Measurements from ENCODE around the gene FHIT.
"Not testable (repeated sequence)": the region's sequence is repeated elsewhere in the genome, so short reads cannot be mapped to it uniquely, and the experiment has no call there.

FHIT gene

DNA sequence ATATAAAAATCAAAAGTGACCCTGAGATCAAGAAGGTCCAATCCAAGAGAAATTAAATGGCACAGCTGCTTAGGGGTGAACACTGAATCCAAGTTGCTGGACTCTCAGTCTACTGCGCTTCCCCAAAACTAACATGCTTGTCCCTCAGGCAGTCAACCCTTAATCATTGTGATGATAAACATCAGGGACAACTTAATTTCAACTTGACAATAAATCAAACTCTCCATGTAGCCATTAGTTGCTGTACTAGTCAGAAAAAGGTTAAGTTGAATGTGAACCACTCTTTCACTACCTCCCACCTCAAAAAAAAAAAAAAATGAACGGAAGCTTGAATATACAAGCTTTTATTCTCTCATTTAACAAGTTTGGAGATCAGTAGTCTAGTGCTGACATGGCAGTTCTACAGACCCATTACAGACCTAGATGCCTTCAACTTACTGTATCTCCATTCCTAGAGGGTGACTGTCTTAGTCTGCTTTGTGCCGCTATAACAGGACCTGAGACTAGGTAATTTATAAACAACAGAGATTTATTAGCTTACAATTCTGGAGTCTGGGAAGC lies 185.7 kb downstream of the FHIT start:
- DNase-seq (ENCODE audit: low spot score): no peak

- DNase-seq (ENCODE audit: low spot score): no peak
These were observed 190.0 kb downstream of the FHIT start for GRCh38 chr3:61061092-61061723.

GRCh38 chr3:61060411-61060861 lies 190.8 kb downstream of the FHIT start:
- peak; percentile 64 for DNase-seq (ENCODE audit: low spot score)

- DNase-seq (ENCODE audit: low spot score): no peak
These were observed 192.4 kb downstream of the FHIT start for GRCh38 chr3:61058836-61059235.

GRCh38 chr3:61057464-61057863 lies 193.8 kb downstream of the FHIT start:
- DNase-seq (ENCODE audit: low spot score): no peak

GRCh38 chr3:61055447-61055846 lies 195.8 kb downstream of the FHIT start:
- no peak for DNase-seq (ENCODE audit: low spot score)

DNA sequence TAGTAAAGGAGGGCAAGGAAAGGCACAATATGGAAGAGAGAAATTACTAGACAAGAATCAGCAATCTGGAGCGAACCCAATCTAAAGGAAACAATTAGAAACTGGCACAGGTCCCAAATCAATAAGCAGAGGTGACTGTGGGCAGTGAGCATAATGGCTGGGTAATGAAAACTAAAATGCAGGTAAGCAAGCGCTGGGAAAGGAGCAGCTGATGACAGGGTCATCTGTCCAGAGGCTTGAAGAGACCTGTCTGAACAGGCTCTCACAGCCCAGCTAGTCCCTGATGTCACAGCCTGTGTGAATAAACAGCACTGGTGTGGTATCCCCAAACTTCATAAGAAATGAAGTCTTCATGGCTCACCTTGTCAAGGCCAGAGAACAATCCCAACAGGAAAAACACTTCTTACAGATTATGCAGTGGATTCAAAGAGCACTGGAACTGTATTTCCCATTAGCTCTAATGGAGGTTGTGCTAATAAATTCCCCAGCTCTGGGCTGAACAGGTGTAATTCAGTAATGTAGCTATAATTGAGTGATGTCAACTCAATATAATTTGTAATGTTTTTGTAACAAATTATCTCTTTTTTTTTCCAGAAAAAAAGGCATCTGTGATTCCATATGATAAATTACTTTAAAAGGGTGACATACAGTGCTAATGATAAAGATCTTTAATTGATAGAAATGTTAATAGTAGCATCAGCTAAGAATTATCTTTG lies 197.3 kb downstream of the FHIT start:
- no peak for DNase-seq (ENCODE audit: low spot score)

DNA sequence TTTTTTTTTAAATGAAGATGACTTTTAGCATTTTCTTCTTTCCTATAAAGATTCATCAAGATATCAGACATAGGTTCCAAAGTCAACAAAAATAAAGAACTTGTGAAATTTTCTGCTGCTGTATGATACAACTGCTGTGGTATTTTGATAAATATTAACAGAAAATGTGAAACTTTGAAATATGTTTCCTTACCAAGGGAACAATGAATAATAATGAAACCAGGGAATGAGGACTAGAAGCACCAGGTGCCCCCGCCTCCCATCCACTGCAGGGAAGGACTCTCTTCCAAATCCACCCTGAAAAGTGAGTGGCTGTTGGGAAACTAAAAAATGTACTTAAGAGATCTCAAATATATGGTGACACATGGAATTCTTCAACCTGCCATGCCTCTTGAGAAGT lies 198.4 kb downstream of the FHIT start:
- DNase-seq (ENCODE audit: low spot score): no peak

- DNase-seq (ENCODE audit: low spot score): no peak
These were observed 199.6 kb downstream of the FHIT start for GRCh38 chr3:61051666-61052065.

GRCh38 chr3:61045169-61045568 lies 206.1 kb downstream of the FHIT start:
- not testable (repeated sequence) for DNase-seq (ENCODE audit: low spot score)

DNA sequence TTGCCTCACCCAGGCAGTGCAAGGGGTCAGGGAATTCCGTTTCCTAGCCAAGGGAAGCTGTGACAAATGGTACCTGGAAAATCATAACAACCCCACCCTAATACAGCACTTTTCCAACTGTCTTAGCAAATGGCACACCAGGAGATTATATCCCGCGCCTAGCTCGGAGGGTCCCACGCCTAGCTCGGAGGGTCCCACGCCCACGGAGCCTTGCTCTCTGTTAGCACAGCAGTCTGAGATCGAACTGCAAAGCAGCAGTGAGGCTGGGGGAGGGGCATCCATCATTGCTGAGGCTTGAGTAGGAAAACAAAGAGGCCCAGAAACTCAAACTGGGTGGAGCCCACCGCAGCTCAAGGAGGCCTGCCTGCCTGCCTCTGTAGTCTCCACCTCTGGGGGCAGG lies 208.1 kb downstream of the FHIT start:
- DNase-seq (ENCODE audit: low spot score): no peak

DNA sequence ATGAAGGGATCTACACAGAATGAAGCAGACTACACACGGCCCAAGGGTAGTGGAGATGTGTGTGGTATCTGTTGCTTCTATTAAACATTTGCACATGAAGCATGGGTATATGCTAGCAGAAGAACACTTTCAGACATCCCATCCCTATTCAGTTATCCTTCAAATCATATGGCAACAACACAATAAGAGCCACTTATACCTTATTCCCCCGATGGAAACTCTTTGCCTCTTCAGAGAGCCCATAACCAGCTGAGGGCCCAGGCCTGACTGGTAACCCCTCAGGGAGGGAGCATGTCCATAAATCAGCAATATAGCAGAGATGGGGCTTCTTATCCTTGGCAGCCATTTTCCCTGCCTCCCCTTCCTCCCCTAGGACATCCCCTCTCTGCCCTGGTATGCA lies 210.6 kb downstream of the FHIT start:
- no peak for DNase-seq (ENCODE audit: low spot score)

DNA sequence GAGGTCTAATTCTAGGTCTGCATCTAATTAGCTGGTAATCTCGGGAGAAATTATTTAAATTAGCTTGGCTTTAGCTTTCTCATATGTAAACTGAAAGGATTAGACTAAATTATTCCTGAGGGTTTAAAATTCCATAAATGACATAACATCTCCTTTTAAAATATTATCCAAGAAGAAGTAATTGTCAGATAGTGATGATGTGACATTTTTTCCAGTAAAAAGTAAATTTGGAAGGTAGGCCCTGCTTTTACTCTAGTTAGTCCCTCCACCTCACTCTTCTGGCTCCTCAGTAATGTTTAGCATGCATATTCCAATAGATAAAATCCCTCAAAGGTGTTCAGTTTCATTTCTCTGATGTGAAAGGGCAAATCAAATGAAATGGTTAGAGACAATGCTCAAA lies 215.7 kb downstream of the FHIT start:
- no peak for DNase-seq (ENCODE audit: low spot score)

DNA sequence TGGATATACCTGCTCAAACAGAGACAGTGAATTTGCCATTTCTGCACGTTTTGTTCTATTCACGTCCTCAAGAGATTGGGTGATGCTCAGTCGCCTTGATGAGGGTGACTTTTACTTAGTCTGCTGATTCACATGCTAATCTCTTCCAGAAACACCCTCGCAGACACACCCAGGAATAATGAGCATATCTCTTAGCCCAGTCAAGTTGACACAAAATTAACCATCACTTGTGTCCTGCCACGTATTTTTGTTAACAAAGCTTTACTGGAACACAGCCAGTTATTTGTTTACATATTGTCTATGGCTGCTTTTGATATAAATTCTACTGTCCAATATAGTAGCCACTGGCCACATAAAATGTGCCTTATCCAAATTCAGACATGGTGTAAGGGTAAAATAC lies 218.3 kb downstream of the FHIT start:
- DNase-seq (ENCODE audit: low spot score): no peak

DNA sequence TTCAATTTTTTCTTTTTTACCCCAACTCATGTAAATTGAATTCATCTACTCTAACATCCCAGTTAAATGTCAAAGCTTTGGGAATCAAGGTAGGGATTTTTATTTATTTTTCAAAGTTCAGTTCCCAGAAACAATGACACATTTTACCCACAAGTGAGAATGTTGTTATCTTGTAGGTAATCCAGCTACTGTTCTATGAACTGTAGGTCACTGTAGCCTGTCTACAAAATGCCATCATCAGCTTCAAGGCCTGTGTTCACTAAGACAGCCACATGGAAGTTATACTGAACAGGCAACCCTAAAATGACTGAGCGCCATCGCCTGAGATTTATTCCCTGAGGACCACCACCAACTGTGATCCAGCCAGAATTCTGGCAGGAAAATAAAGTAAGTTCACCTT lies 219.7 kb downstream of the FHIT start:
- DNase-seq (ENCODE audit: low spot score): no peak

DNA sequence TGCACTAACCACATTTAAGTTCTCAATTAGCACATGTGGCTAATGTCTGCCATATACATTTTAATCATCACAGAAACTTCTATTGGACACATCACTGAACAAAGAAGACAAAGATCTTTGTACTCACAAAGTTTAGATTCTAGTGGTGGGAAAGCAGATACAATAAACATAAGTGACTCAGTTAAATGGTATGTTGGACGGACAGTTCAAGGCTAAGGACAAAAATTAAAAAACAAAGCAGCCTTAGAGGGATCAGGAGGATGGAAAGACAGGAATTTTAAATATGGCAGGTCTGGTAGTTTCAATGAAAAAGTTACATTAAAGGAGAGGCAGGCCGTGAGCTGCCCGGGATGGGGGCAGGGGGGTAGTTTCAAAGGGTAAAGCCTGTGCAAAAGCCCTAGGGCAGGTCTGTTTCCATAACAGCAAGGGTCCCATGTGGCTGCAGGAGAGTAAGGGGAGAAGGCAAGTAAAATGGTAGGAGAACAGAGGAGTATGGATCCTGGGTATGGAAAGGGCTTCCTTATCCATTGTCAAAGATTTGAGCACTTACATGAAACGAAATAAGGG lies 220.7 kb downstream of the FHIT start:
- DNase-seq (ENCODE audit: low spot score): no peak

- DNase-seq (ENCODE audit: low spot score): no peak
These were observed 222.1 kb downstream of the FHIT start for GRCh38 chr3:61029194-61029593.

DNA sequence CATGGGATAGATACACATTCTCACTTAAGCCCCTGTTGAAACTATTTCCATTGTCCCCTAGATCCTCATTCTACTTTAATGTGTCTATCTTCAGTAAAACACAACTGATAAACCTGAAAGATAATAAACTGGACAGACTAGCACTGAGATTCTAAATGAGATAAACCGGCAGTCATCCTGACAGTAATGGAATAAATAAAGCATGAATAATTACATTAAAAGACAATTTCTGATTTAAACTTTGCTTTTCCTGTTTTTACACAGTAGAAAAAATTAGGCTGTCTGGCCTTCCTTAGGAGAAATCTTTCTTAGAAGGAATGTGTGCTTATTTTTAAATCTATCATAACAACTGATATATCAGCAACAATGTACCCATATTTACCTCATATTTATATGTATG lies 232.4 kb downstream of the FHIT start:
- DNase-seq (ENCODE audit: low spot score): no peak

- DNase-seq (ENCODE audit: low spot score): not testable (repeated sequence)
These were observed 234.2 kb downstream of the FHIT start for GRCh38 chr3:61017028-61017427.

- DNase-seq (ENCODE audit: low spot score): no peak
These were observed 235.4 kb downstream of the FHIT start for GRCh38 chr3:61015859-61016258.

- DNase-seq (ENCODE audit: low spot score): no peak
These were observed 235.8 kb downstream of the FHIT start for GRCh38 chr3:61015408-61015807.

DNA sequence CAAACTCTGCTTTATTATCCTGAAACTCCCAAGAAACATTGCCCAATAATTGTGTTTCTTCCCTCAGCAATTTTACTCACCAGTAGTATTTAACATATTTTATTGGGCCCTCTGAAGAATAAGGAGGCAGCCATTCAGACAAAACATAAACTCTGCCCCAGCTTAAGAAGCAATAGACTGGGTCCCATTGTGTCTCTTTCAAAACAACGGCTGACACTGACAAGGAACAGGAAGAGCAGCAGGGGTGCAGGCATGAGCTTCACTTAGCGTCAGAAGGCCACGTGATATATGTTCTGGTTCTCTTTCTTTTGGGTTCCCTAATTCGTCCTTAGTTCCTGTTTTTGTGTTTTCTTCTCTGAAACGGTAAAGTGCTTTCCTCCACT lies 242.3 kb downstream of the FHIT start:
- no peak for DNase-seq (ENCODE audit: low spot score)
